DOHH2 (cell line): ENCODE results near the gene KCTD11.

Source experiments
- H3F3A ChIP-seq: fragments of 200-600 bp; sonication (generic), shearing (Covaris generic); 2 replicates; pipeline ENCODE4 v1.6.0; 2016; ENCODE audit warnings: antibody characterized with exemption, mild to moderate bottlenecking; ENCODE audit not compliant: control insufficient read depth, insufficient read depth
- H3K27ac ChIP-seq: fragments of 200-600 bp; sonication (generic); 2 replicates; pipeline ENCODE4 v1.5.1; 2014; ENCODE audit warnings: low read depth, mild to moderate bottlenecking, low read length, moderate library complexity
- H3K27me3 ChIP-seq: fragments of 200-600 bp; sonication (generic); 2 replicates; pipeline ENCODE4 v1.6.1; 2014; ENCODE audit warnings: mild to moderate bottlenecking, low read length, mixed read lengths; ENCODE audit not compliant: control insufficient read depth
- H3K36me3 ChIP-seq: fragments of 200-600 bp; sonication (generic); 2 replicates; pipeline ENCODE4 v1.6.1; 2014; ENCODE audit warnings: mild to moderate bottlenecking, low read length, moderate library complexity, mixed read lengths; ENCODE audit not compliant: control insufficient read depth
- H3K4me1 ChIP-seq: fragments of 200-600 bp; sonication (generic); 2 replicates; pipeline ENCODE4 v1.6.1; 2014; ENCODE audit warnings: mild to moderate bottlenecking, low read length, mixed read lengths; ENCODE audit not compliant: control insufficient read depth
- H3K4me2 ChIP-seq: fragments of 200-600 bp; sonication (generic); 2 replicates; pipeline ENCODE4 v1.6.0; 2014; ENCODE audit warnings: mild to moderate bottlenecking, low read length, moderate library complexity
- H3K4me3 ChIP-seq: fragments of 200-600 bp; sonication (generic); 2 replicates; pipeline ENCODE4 v1.5.1; 2014; ENCODE audit warnings: mild to moderate bottlenecking, low read length, mixed read lengths
- H3K79me2 ChIP-seq: fragments of 200-600 bp; sonication (generic); 2 replicates; pipeline ENCODE4 v1.6.1; 2014; ENCODE audit warnings: mild to moderate bottlenecking, low read length, mixed read lengths; ENCODE audit not compliant: control insufficient read depth
- H3K9me2 ChIP-seq: fragments of 200-600 bp; sonication (generic); replicated peaks from 2 replicates; pipeline ENCODE4 v1.6.1; 2014; ENCODE audit warnings: mild to moderate bottlenecking, low read length, mixed read lengths; ENCODE audit not compliant: control insufficient read depth
- H3K9me3 ChIP-seq: fragments of 200-600 bp; sonication (generic); 2 replicates; pipeline ENCODE4 v1.6.1; 2014; ENCODE audit warnings: antibody characterized with exemption, low read length, mixed read lengths; ENCODE audit not compliant: control insufficient read depth, insufficient read depth
- H4K20me1 ChIP-seq: fragments of 200-600 bp; sonication (generic); 2 replicates; pipeline ENCODE4 v1.6.0; 2014; ENCODE audit warnings: low read depth, mild to moderate bottlenecking, antibody characterized with exemption, low read length, moderate library complexity; ENCODE audit not compliant: control insufficient read depth, insufficient read depth
- CTCF ChIP-seq: fragments of 200-600 bp; sonication (generic); IDR thresholded peaks from one replicate; pipeline ENCODE4 v1.5.1; 2014; ENCODE audit warnings: antibody characterized with exemption, mild to moderate bottlenecking, low read depth, low read length; ENCODE audit not compliant: poor library complexity, severe bottlenecking
- EZH2phosphoT487 ChIP-seq: fragments of 200-600 bp; sonication (generic); IDR thresholded peaks from 2 replicates; pipeline ENCODE4 v1.6.1; 2017; ENCODE audit warnings: borderline replicate concordance, mild to moderate bottlenecking, antibody characterized with exemption, low read length, moderate library complexity, mixed read lengths

The KCTD11 gene

GRCh38 chr17:7325031-7325528 is 26.9 kb upstream of the KCTD11 start:
- no peaks in the 10 kb centered on the region for H3K27me3 ChIP-seq
- no peaks in the 10 kb centered on the region for H3K9me2 ChIP-seq
- peaks cover 4% of the 10 kb centered on the region for H3F3A ChIP-seq
- H3K79me2 ChIP-seq: peaks cover 41% of the 10 kb centered on the region
- H4K20me1 ChIP-seq: no peaks in the 10 kb centered on the region
- no peaks in the 10 kb centered on the region for H3K9me3 ChIP-seq
- no peak overlapping the region for H3K4me3 ChIP-seq
- H3K4me1 ChIP-seq: peaks cover 20% of the 10 kb centered on the region
- peaks cover 70% of the 10 kb centered on the region for H3K36me3 ChIP-seq
- no peak overlapping the region for H3K27ac ChIP-seq
- TF ChIP-seq CTCF: no peak
- no peak for TF ChIP-seq EZH2phosphoT487
- no peak overlapping the region for H3K4me2 ChIP-seq

- Histone ChIP-seq H3K27ac (no peak overlapping the region), H3F3A (peaks cover 5% of the 10 kb centered on the region), H3K4me2 (no peak overlapping the region), H4K20me1 (no peaks in the 10 kb centered on the region), H3K27me3 (no peaks in the 10 kb centered on the region), H3K36me3 (peaks cover 59% of the 10 kb centered on the region), H3K9me2 (no peaks in the 10 kb centered on the region), H3K79me2 (peaks cover 41% of the 10 kb centered on the region), H3K4me1 (peaks cover 30% of the 10 kb centered on the region), H3K4me3 (no peak overlapping the region), H3K9me3 (no peaks in the 10 kb centered on the region)
- TF ChIP-seq CTCF: no peak
Measured at GRCh38 chr17:7326186-7326585, 25.8 kb upstream of the KCTD11 start.

GRCh38 chr17:7327056-7327455 is 24.9 kb upstream of the KCTD11 start:
- Histone ChIP-seq H3K4me2 (peak overlapping the region; percentile 98; the same call in 1 of the 2 replicates), H3K36me3 (peaks cover 51% of the 10 kb centered on the region), H3K9me2 (no peaks in the 10 kb centered on the region), H3K27ac (no peak overlapping the region), H4K20me1 (no peaks in the 10 kb centered on the region), H3K4me3 (no peak overlapping the region), H3K4me1 (peaks cover 39% of the 10 kb centered on the region), H3K9me3 (no peaks in the 10 kb centered on the region), H3F3A (peaks cover 5% of the 10 kb centered on the region), H3K79me2 (peaks cover 41% of the 10 kb centered on the region), H3K27me3 (no peaks in the 10 kb centered on the region)
- TF ChIP-seq EZH2phosphoT487: no peak
- TF ChIP-seq CTCF: no peak
